Body of pancreas (tissue), 4 donors: ENCODE data around the gene PRMT7. TPM values are rescaled to one million over a fixed set of nuclear protein-coding genes. Genes with fewer than 3 reads are reported as not detected.
A peak's percentile ranks its signal among the peaks of the same experiment; 100 is the strongest.
"Not testable (repeated sequence)": the region's sequence is repeated elsewhere in the genome, so short reads cannot be mapped to it uniquely, and the experiment has no call there.

Experiments used
- ATAC-seq: fragments of 150-250 bp; one replicate; pipeline ENCODE4 v1.9.1; 2016
- DNase-seq, 4 donors: peaks; one replicate each; pipeline ENCODE4 v3.0.0-alpha.2; 2019
- H3K27ac ChIP-seq, 4 donors: fragments of 200-600 bp; sonication (generic); 1 replicate in 3 of 4; 2 replicates in 1 of 4; pipeline versions ENCODE4 v1.5.1 to v1.6.1; 2016 to 2019; ENCODE audit warnings: mild to moderate bottlenecking in 1 of 4, mixed read lengths in 1 of 4, moderate library complexity in 1 of 4
- H3K27me3 ChIP-seq, 2 donors: fragments of 200-600 bp; sonication (generic); one replicate each; pipeline ENCODE4 v1.6.0; 2016; ENCODE audit warnings: mild to moderate bottlenecking in 1 of 2
- H3K36me3 ChIP-seq, 2 donors: fragments of 200-600 bp; sonication (generic); replicated peaks in 1 of 2; 2 replicates each; pipeline ENCODE4 v1.5.1; 2016; ENCODE audit warnings: low read depth in 2 of 2; ENCODE audit not compliant: insufficient read depth in 1 of 2
- H3K4me1 ChIP-seq: fragments of 200-600 bp; sonication (generic); one replicate; pipeline ENCODE4 v1.6.0; 2016
- H3K4me3 ChIP-seq, 2 donors: fragments of 200-600 bp; sonication (generic); 1 replicate in 1 of 2; 2 replicates in 1 of 2; pipeline ENCODE4 v1.5.1; 2016 to 2019
- H3K9me3 ChIP-seq, 3 donors: fragments of 200-600 bp; sonication (generic); 1 replicate in 2 of 3; 2 replicates in 1 of 3; pipeline ENCODE4 v1.5.1; 2016
- POLR2A ChIP-seq, 3 donors: fragments of 450-650 bp; IDR thresholded peaks; one replicate each; pipeline ENCODE4 v1.6.1; 2016; ENCODE audit warnings: antibody characterized with exemption in 3 of 3, mild to moderate bottlenecking in 2 of 3
- WGBS, 2 donors: methylation state at CpG; one replicate each; pipeline ENCODE4 v1.1.5; 2017; 5-methylcytosine and 5-hydroxymethylcytosine counted together
- intact Hi-C: fragments of 100-400 bp; cut with DNase I; formaldehyde crosslinking; loops from one replicate; pipeline ENCODE4 v1.15.1; 2023
- total RNA-seq, 2 donors: library from RNA; depleted of rRNA; stranded (reverse); fragments of >200 nt; gene quantifications; one replicate each; pipeline ENCODE4 v1.1.0, GENCODE V29; 2016
- TF ChIP-seq, protein P1 (sequence below), 7 experiments: fragments of 450-650 bp in 4 of 7; fragments of 200-600 bp in 3 of 7; sonication (generic) in 3 of 7; IDR thresholded peaks; one replicate each; pipeline ENCODE4 v1.5.1; 2016 to 2019; ENCODE audit warnings: antibody characterized with exemption in 7 of 7

Gene PRMT7
- total RNA-seq, 2 donors from 2014 or later = 27.4 to 35.8 TPM

DNA sequence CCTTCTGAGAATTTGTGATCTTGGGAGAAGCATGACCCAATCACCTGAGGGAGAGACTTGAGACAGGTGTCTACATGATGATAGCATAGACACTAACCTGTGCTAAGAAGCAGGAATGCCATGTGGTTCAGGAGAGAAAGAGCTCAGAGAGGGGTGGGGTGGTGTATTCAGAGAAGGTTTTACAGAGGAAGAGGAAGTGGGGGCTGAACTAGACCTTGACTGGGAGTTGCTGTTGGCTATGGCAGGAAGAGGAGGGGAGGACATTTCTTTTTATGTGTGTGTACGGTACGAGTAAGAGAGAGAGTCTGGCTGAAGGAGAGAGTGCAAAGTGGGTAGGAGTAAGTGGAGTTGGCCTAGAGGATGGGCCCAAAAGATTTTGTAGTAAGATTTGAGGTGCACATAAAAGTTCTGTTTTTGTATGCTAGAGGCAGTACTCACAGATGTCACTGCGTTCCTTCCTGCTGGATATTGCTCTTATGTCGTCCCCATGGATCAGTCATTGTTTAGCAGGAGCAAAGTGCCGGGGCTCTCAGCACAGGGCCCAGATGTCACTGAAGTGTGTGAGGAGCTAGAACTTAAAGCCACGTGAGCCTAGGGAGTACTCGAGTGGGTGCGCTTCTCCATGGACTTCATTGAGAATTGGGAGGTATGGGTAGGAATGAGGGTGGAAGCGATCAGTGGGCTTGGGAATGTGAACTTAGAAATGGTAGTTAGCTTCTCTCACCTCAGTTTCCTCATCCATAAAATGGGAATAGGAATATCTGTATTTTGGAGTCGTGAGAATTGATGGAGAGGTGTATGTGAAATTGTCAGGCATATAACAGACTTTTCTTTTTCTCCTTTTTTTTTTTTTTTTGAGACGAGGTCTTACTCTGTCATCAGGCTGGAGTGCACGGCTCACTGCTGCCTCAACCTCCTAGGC, 24.4 kb upstream of the PRMT7 start:
- Histone ChIP-seq H3K36me3 (no peaks in the 10 kb centered on the region), H3K4me1 (no peaks in the 10 kb centered on the region), H3K9me3 (no peaks in the 10 kb centered on the region), H3K27me3 (no peaks in the 10 kb centered on the region), H3K27ac (no peak overlapping the region), H3K4me3 (no peak overlapping the region)
- DNase-seq (peak in 1 of 4 donors; percentile 7), ATAC-seq (no peak)
- intact Hi-C loops = no loop called here
- TF ChIP-seq, protein P1, sequence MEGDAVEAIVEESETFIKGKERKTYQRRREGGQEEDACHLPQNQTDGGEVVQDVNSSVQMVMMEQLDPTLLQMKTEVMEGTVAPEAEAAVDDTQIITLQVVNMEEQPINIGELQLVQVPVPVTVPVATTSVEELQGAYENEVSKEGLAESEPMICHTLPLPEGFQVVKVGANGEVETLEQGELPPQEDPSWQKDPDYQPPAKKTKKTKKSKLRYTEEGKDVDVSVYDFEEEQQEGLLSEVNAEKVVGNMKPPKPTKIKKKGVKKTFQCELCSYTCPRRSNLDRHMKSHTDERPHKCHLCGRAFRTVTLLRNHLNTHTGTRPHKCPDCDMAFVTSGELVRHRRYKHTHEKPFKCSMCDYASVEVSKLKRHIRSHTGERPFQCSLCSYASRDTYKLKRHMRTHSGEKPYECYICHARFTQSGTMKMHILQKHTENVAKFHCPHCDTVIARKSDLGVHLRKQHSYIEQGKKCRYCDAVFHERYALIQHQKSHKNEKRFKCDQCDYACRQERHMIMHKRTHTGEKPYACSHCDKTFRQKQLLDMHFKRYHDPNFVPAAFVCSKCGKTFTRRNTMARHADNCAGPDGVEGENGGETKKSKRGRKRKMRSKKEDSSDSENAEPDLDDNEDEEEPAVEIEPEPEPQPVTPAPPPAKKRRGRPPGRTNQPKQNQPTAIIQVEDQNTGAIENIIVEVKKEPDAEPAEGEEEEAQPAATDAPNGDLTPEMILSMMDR (IDR thresholded peaks at IDR 0.05) = no peak
- no peak for TF ChIP-seq POLR2A (IDR thresholded peaks at IDR 0.05)
- WGBS, 2 donors = 81 to 87% methylated on average over 12 of the region's 12 CpGs

DNA sequence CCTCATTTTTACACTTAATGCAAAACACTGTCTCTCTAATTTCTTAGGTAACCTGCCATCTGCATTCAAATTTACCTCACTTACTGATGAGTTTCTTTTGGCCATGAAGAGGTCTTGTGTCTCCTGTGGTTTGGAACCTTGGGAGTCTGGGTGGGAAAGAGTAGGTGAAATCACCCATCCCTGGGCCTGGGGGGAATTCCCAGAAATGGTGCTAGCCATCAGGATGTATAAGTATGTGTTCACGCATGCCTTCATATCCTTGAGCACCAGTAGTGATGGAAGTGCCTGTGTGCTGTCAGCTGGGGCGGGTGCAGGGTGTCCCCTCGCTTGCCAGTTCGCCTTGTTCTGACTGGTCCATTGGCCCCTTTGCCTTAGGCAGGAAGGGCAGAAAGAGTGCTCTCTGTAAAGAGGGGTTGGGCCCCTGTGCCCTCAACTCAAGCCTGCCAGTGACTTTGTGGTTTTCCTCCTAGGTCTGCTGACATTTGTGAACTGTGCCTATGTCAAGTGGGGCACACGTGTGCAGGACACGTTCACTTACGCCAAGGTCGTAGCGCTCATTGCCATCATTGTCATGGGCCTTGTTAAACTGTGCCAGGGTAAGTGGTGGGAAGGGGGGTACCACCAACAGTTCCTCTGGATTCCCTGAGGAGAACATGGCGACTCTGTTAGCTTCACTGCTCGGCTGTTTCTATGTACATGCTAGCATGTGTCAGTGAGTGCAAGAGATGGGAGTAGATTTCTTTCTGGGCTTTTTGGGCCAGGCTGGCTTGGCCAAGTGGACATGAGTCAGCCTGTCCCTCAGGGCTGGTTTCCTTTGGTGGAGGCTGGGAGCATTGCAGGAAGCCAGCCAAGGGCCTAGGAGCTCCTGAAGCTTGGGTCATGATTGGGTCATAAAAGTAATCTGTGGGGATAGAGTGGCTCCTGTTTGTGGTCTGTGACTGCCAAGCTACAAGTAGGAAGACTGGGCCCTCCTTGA, 23.3 kb upstream of the PRMT7 start:
- peak in 3 of 4 donors; percentile 43 to 54 (median 45) for DNase-seq
- Histone ChIP-seq H3K27ac (peak overlapping the region in 1 of 4 donors; percentile 31), H3K9me3 (no peaks in the 10 kb centered on the region), H3K4me3 (no peak overlapping the region), H3K27me3 (no peaks in the 10 kb centered on the region), H3K36me3 (no peaks in the 10 kb centered on the region), H3K4me1 (no peaks in the 10 kb centered on the region)
- TF ChIP-seq, protein P1 (IDR thresholded peaks at IDR 0.05) = no peak
- TF ChIP-seq POLR2A (IDR thresholded peaks at IDR 0.05) = no peak
- intact Hi-C loops = no loop called here
- 69 to 88% methylated on average over 1 to 11 of the region's 11 CpGs for WGBS, 2 donors
- peak; percentile 38 for ATAC-seq

DNA sequence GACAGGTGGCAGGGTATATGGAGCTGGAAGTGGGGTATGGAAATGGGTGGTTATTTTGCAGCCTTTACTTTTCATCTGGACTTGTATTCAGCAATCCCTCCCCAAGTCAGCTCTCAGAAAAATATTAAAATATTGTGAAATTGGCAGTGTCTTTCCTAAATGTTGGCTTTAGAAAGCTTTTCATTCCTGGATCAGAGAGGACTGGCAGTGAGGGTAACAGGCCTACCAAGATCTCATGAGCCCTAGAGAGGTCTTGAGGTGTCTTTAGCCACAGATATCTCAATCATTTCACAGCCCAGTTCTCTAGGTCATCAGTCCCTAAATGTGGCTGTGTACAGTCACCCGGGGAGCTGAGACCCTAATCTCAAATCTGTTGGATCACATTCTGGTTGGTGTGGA, 22.6 kb upstream of the PRMT7 start:
- no peak for ATAC-seq

DNA sequence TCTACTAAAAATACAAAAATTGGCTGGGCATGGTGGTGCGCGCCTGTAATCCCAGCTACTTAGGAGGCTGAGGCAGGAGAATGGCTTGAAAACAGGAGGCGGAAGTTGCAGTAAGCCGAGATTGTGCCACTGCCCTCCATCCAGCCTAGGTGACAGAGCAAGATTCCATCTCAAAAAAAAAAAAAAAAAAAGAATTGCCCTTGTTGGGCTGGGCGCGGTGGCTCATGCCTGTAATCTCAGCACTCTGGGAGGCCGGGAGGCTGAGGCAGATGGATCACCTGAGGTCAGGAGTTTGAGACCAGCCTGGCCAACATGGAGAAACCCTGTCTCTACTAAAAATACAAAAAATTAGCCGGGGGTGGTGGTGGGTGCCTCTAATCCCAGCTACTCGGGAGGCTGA, 22.0 kb upstream of the PRMT7 start:
- H3K4me1 ChIP-seq, H3K9me3 ChIP-seq, H3K27ac ChIP-seq, H3K4me3 ChIP-seq, H3K27me3 ChIP-seq, DNase-seq, H3K36me3 ChIP-seq, ATAC-seq, intact Hi-C loops: not testable (repeated sequence)
- WGBS, 2 donors = 78 to 81% methylated on average over 9 of the region's 9 CpGs

More for the DNA sequence above, 22.6 kb upstream of the PRMT7 start:
- no peak overlapping the region for H3K4me3 ChIP-seq
- intact Hi-C loops = no loop called here
- no peaks in the 10 kb centered on the region for H3K36me3 ChIP-seq
- no peak for TF ChIP-seq POLR2A (IDR thresholded peaks at IDR 0.05)
- TF ChIP-seq, protein P1 (IDR thresholded peaks at IDR 0.05) = no peak
- H3K27me3 ChIP-seq = no peaks in the 10 kb centered on the region
- WGBS, 2 donors = 69 to 100% methylated on average over 1 of the region's 1 CpG
- DNase-seq = no peak
- H3K27ac ChIP-seq = peak overlapping the region in 1 of 4 donors; percentile 31
- no peaks in the 10 kb centered on the region for H3K9me3 ChIP-seq
- no peaks in the 10 kb centered on the region for H3K4me1 ChIP-seq

DNA sequence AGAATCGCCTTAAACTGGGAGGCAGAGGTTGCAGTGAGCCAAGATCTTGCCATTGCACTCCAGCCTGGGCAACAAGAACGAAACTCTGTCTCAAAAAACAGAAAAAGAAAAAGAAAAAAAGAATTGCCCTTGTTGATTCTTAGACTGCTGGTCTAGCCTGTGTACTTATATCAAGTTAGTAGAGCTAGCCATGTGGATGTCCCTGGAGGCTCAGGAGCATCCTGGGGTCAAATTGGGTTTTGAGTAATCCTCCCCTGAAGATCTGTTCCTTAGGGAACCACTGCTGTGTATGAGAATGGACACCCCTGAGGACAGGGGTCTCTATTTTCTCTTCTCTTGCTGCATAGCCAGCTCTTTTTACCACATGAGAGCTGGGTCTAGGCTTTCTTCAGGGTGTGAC, 21.6 kb upstream of the PRMT7 start:
- peak overlapping the region in 1 of 4 donors; percentile 3 for H3K27ac ChIP-seq

More for the DNA sequence above, 21.6 kb upstream of the PRMT7 start:
- H3K36me3 ChIP-seq = no peaks in the 10 kb centered on the region
- H3K4me3 ChIP-seq = no peak overlapping the region
- intact Hi-C loops = no loop called here
- no peaks in the 10 kb centered on the region for H3K27me3 ChIP-seq
- no peaks in the 10 kb centered on the region for H3K9me3 ChIP-seq
- TF ChIP-seq POLR2A (IDR thresholded peaks at IDR 0.05) = no peak
- TF ChIP-seq, protein P1 (IDR thresholded peaks at IDR 0.05) = no peak
- DNase-seq = no peak
- WGBS, 2 donors = 93 to 100% methylated on average over 2 of the region's 2 CpGs
- ATAC-seq = no peak
- no peaks in the 10 kb centered on the region for H3K4me1 ChIP-seq
